Measurements from ENCODE around the gene NHLRC4.

NHLRC4 gene

GRCh38 chr16:530111-530817 is 36.5 kb upstream of the NHLRC4 start:
- no peak for DNase-seq

GRCh38 chr16:531494-532125 is 35.2 kb upstream of the NHLRC4 start:
- no peak for DNase-seq

DNA sequence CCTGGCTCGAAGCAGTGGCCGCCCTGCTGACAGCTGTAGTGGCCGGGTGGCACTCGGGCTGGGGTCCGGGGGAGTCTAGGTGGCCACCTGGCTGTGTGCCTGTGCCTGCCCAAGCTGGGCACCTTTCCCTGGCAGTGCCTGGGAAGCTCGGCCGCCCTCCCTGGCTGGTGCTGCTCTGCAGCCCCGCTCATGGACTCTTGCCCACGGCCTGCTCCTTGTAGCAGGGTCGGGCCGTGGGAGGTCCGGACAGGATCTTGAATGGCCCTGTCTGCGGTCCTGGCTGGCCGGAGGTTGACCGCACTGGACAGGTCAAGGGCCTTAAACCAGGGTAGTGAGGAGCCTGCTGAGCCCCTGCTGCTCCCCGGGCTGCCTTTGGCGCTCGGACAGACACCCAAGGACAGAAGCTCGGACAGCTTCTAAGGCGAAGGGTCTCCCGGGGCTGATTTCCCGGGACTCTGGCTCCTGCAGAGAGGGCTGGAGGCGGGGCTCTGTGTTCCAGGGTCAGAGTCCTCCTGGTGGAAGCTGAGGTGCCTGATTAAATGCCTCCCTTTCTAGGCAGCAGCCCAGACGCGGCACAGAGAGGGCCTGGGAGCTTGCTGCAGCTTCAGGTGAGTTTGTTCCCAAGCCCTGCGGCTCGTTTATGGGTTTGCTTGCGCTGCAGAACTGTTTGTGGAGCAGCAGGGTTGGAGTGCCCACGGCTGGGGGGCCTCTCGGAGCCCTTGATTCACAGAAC is 33.2 kb upstream of the NHLRC4 start:
- no peak for DNase-seq

- DNase-seq = no peak
Observed at GRCh38 chr16:534135-534534, 32.7 kb upstream of the NHLRC4 start.

DNA sequence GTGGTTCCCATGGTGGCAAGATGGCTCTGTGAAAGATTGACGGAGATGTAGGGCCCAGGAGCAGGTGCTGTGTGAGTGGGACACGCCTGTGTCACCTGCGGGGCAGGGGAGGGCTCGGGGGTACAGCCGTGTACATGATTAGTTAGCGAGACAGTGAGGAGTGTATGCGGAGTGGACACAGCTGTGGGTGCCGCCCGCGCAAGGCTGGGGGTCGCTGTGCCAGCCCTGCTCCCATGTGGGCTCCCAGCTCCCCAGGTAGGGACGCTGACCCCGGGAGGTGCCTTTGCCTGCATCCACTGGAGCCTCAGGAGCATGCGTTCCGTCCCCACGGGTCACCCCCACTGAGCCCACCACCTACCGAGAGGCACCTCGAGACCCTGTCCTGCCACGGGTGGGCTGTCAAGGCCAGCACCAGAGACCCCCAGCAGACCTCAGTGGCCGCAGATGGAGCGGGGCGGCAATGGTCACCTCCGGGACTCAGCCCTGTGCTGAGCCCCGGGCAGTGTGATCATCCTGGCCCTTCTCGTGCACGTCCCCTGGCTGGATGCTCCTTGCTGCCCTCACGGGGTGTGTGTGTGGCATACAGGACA is 31.9 kb upstream of the NHLRC4 start:
- no peak for DNase-seq

GRCh38 chr16:535446-536405 is 31.1 kb upstream of the NHLRC4 start:
- no peak for DNase-seq

DNA sequence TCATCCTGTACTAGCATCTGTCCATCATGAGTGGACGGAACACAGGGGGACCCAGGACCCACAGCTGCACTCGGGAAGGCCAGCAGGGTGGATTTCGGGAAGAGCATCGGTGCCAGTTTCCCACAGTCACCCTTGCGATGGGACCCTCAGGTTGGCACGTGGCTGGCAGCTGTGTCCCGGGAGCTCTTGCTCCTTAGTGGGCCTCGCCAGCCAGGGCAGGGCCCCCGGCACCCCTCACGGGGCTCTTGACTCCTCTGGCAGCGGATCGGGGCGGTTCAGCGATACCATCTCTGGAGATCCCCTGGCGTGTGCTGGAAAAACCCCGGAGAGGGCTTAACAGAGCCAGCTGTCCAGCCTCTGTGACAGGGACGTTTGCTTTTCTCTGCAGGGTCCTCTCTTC is 30.1 kb upstream of the NHLRC4 start:
- DNase-seq = no peak

GRCh38 chr16:537415-538335 is 29.1 kb upstream of the NHLRC4 start:
- no peak for DNase-seq

DNA sequence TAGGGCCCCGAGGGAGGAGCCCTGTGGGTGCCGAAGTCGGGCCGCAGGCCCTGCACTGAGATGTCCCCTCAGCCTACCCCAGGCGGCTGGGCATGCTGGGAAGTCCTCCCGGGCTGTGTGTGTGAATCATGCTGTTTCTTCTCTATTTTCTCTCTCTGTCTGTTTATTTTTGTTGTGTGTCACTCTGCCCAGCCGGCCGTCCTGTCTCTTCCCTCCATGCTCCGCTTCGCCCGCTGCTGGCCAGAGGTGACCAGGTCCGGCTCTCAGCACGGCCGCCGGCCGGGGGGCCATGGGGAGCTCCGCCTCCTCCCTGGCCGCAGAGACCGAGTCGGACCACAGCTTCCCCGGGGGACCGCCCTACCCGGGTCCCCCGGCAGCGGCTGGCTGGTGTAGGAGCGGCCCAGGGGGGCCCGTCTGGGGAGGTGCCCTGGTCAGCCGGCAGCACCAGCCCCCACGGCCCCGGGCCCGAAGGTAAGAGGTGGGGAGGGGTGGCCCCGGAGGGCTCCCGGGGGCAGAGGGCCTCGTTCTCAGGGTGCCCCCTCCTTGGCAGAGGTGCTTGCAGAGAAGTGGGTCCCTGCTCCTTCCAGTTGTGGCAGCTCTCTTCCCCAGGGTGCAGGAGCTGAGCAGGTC is 26.8 kb upstream of the NHLRC4 start:
- DNase-seq = no peak

- DNase-seq = no peak
Observed at GRCh38 chr16:540645-541340, 26.0 kb upstream of the NHLRC4 start.

- no peak for DNase-seq
Observed at GRCh38 chr16:543301-544164, 23.3 kb upstream of the NHLRC4 start.

DNA sequence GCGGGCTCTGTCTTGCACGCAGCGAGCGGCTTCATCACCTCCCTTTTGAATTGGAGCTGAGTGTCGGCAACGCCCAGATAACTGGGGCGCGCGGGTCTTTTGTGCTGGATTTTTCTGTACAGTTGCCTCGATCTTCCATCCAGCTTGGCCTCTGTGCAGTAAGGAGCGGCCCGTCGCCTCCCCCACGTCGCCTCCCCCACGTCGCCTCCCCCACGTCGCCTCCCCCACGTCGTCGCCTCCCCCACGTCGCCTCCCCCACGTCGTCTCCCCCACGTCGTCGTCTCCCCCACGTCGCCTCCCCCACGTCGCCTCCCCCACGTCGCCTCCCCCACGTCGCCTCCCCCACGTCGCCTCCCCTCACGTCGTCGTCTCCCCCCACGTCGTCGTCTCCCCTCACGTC is 22.3 kb upstream of the NHLRC4 start:
- DNase-seq = no peak

DNA sequence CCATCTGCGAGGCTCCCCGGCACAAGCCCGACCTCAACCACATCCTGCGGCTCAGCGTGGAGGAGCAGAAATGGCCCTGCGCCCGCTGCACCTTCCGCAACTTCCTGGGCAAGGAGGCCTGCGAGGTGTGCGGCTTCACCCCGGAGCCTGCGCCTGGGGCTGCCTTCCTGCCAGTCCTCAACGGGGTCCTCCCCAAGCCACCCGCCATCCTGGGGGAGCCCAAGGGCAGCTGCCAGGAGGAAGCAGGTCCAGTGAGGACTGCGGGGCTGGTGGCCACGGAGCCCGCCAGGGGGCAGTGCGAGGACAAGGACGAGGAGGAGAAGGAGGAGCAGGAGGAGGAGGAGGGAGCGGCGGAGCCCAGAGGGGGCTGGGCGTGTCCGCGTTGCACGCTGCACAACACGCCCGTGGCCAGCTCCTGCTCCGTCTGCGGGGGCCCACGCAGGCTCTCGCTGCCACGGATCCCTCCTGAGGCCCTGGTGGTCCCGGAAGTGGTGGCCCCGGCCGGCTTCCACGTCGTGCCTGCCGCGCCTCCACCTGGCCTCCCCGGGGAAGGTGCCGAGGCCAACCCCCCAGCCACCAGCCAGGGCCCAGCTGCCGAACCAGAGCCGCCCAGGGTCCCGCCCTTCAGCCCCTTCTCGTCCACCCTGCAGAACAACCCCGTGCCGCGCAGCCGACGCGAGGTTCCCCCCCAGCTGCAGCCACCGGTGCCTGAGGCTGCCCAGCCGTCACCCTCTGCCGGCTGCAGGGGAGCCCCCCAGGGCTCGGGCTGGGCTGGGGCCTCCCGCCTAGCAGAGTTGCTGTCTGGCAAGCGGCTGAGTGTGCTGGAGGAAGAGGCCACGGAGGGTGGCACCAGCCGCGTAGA is 19.7 kb upstream of the NHLRC4 start:
- DNase-seq = peak in 1 of 4 experiments; percentile 38

GRCh38 chr16:548586-548985 is 18.2 kb upstream of the NHLRC4 start:
- no peak for DNase-seq

DNA sequence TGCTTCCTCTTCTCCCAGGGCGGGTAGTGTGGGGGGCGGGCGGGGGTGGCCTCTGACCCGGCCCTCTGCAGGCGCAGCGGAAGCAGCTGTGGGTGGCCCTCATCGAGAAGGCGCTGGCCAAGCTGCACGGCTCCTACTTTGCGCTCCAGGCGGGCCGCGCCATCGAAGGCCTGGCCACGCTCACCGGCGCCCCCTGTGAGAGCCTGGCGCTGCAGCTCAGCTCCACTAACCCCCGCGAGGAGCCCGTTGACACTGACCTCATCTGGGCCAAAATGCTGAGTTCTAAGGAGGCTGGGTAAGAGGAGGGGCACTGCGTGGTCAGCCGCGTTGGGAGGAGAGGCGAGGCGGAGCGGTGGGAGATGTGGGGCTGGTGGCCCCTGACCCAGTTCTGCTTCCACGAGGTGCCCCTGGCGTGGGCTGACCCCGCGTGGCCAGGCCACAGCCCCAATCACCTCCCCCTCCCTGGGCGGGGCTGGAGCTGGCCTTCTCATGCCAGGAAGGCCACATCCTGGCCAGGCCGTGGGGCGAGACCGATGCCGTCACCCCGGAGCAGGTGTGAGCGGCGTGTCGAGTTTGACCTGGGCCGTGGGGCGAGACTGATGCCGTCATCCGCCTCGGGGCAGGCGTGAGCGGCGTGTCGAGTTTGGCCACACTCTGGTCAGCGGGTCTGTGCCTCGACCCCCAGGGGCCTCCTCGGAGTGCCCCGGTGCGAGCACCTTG is 17.1 kb upstream of the NHLRC4 start:
- DNase-seq = no peak

GRCh38 chr16:551210-551609 is 15.6 kb upstream of the NHLRC4 start:
- DNase-seq = no peak

- no peak for DNase-seq
Observed at GRCh38 chr16:552171-552570, 14.6 kb upstream of the NHLRC4 start.

Measured in activated naive CD4-positive, alpha-beta T cell (primary cell).